T-helper 17 cell (primary cell): ENCODE results near the gene SP100. TPM values are rescaled to one million over a fixed set of nuclear protein-coding genes. Genes with fewer than 3 reads are reported as not detected.
"Not testable (repeated sequence)": the region's sequence is repeated elsewhere in the genome, so short reads cannot be mapped to it uniquely, and the experiment has no call there.

Source experiments
- ATAC-seq: fragments of 150-1000 bp; cut with Tn5 transposase; 2 replicates; pipeline ENCODE4 v1.10.0; 2021; ENCODE audit warnings: mild to moderate bottlenecking, moderate library complexity
- DNase-seq, 3 donors: peaks; one replicate each; pipeline versions ENCODE4 v3.0.0 to v3.0.0-alpha.2; 2020 to 2021
- H3K9me3 ChIP-seq: one replicate; pipeline ENCODE4 v1.7.0; 2013; ENCODE audit warnings: low read length, mild to moderate bottlenecking; ENCODE audit not compliant: control insufficient read depth, poor library complexity, severe bottlenecking
- H3K27ac Mint-ChIP-seq: one replicate; pipeline ENCODE4 v1.8.0; 2022; ENCODE audit warnings: mild to moderate bottlenecking, moderate library complexity, mixed read lengths
- H3K27me3 Mint-ChIP-seq: one replicate; pipeline ENCODE4 v1.8.0; 2022; ENCODE audit warnings: mixed read lengths
- H3K36me3 Mint-ChIP-seq: one replicate; pipeline ENCODE4 v1.8.0; 2022; ENCODE audit warnings: low read depth, mixed read lengths
- H3K4me1 Mint-ChIP-seq: one replicate; pipeline ENCODE4 v1.8.0; 2022; ENCODE audit warnings: mild to moderate bottlenecking, mixed read lengths
- H3K4me3 Mint-ChIP-seq: one replicate; pipeline ENCODE4 v1.8.0; 2022; ENCODE audit warnings: mild to moderate bottlenecking, moderate library complexity, mixed read lengths
- total RNA-seq, 4 donors: library from RNA in 2 of 4; stranded (reverse) in 2 of 4; gene quantifications; one replicate each; pipeline ENCODE4 v1.2.3 and lab custom pipeline; 2022 to 2026

SP100 gene
- total RNA-seq, 2 donors from 2014 or later, result 220 to 246 TPM

GRCh38 chr2:230455005-230455684 lies 39.1 kb downstream of the SP100 start:
- Mint-ChIP-seq H3K4me3 (no peak overlapping the region), H3K27ac (peak overlapping the region; percentile 12), H3K27me3 (no peaks in the 10 kb centered on the region), H3K4me1 (peaks cover 37% of the 10 kb centered on the region), H3K36me3 (peaks cover 31% of the 10 kb centered on the region)
- ATAC-seq (no peak), DNase-seq (no peak)
- no peaks in the 10 kb centered on the region for H3K9me3 ChIP-seq

GRCh38 chr2:230457073-230457768 lies 41.2 kb downstream of the SP100 start:
- peak overlapping the region; percentile 21 for H3K4me3 Mint-ChIP-seq
- peaks cover 36% of the 10 kb centered on the region for H3K36me3 Mint-ChIP-seq
- H3K27ac Mint-ChIP-seq, result peak overlapping the region; percentile 72
- H3K9me3 ChIP-seq, result no peaks in the 10 kb centered on the region
- no peak for DNase-seq
- no peaks in the 10 kb centered on the region for H3K27me3 Mint-ChIP-seq
- peaks cover 37% of the 10 kb centered on the region for H3K4me1 Mint-ChIP-seq
- peak; percentile 48 for ATAC-seq

DNA sequence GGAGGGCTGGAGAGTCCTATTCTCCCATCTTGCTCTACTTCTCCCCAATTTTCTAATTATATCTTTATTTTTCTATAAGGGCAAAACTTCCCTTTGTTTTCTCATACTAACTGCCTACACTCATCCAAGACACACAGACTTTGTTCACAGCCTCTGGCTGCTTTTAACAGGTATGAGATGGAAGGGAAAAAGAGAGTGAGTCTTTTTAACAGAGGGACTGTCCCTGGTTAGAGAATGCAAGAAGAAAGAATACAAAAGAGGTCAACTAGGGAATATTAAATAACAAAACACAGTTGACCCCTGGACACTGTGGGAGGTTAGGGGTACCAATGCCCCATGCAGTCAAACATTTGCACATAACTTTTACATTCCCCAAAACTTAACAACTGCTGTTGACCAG lies 41.8 kb downstream of the SP100 start:
- no peaks in the 10 kb centered on the region for H3K9me3 ChIP-seq
- H3K4me3 Mint-ChIP-seq, result no peak overlapping the region
- DNase-seq, result no peak
- peak overlapping the region; percentile 72 for H3K27ac Mint-ChIP-seq
- H3K4me1 Mint-ChIP-seq, result peaks cover 37% of the 10 kb centered on the region
- ATAC-seq, result no peak
- no peaks in the 10 kb centered on the region for H3K27me3 Mint-ChIP-seq
- peaks cover 34% of the 10 kb centered on the region for H3K36me3 Mint-ChIP-seq

DNA sequence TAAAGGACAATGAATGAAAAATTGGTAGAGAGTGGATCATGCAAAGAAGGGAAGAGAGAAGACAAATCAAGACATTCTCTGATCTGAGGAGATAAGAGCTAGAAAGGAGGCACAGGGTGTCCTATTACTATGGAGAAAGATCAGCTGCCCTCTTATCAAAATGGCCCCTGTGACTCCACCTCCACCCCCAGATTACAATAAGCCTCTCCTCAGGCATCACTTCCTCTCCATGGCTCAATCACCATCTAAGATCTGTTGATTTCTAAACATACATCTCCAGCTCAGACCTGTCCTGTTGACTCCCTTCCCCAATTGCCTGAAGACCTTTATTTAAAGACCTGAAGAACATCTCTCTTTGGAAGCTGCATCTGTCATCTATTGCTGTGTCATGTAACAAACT lies 43.2 kb downstream of the SP100 start:
- ATAC-seq, result no peak
- Mint-ChIP-seq H3K27me3 (no peaks in the 10 kb centered on the region), H3K4me1 (peaks cover 33% of the 10 kb centered on the region), H3K27ac (peak overlapping the region; percentile 72), H3K36me3 (peaks cover 35% of the 10 kb centered on the region), H3K4me3 (no peak overlapping the region)
- no peak for DNase-seq
- no peaks in the 10 kb centered on the region for H3K9me3 ChIP-seq

DNA sequence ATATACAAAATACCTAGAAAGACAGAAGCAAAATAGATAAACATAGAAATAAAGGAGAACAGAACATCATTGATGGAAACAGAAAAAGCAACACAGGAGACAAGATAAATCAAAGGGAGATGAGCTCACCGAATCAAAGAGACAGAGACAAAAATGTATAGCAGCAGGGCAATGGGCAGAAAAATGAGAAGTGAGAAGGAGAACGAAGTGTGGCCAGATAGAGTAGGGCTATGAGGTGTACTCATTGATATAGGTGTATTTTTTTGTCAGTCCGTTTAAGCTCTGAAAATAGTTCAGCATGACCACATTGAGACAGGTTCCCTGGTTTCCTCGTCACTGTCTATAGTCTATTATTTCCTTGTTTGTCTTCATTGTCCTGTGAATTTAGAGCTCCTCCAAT lies 55.1 kb downstream of the SP100 start:
- peak overlapping the region; percentile 74 for H3K27ac Mint-ChIP-seq
- no peak for DNase-seq
- no peak for ATAC-seq
- peaks cover 33% of the 10 kb centered on the region for H3K4me1 Mint-ChIP-seq
- no peaks in the 10 kb centered on the region for H3K27me3 Mint-ChIP-seq
- H3K36me3 Mint-ChIP-seq, result peaks cover 30% of the 10 kb centered on the region
- H3K4me3 Mint-ChIP-seq, result no peak overlapping the region
- H3K9me3 ChIP-seq, result no peaks in the 10 kb centered on the region

DNA sequence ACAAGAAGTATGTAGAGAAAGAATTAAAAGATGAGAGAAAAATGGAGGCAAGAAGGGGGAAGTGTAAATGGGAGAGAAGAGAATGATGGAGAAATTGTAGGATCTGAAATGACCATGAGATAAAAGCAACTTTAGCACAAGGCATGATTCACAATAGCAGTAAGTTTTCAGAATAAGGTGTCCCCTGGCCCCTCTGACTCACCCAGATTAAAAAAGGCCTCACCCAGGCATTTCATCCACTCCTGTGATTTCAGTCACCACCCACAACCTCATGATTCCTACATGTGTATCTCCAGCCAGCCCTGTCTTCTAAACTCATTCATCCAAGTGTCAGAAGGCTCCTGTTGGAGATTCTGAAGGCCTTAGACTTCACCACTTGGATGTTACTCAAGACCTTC lies 56.6 kb downstream of the SP100 start:
- H3K27ac Mint-ChIP-seq, result peak overlapping the region; percentile 74
- no peaks in the 10 kb centered on the region for H3K27me3 Mint-ChIP-seq
- ATAC-seq, result peak; percentile 57
- DNase-seq, result no peak
- peak overlapping the region; percentile 64 for H3K4me3 Mint-ChIP-seq
- H3K9me3 ChIP-seq, result no peaks in the 10 kb centered on the region
- H3K4me1 Mint-ChIP-seq, result peaks cover 33% of the 10 kb centered on the region
- peaks cover 25% of the 10 kb centered on the region for H3K36me3 Mint-ChIP-seq

DNA sequence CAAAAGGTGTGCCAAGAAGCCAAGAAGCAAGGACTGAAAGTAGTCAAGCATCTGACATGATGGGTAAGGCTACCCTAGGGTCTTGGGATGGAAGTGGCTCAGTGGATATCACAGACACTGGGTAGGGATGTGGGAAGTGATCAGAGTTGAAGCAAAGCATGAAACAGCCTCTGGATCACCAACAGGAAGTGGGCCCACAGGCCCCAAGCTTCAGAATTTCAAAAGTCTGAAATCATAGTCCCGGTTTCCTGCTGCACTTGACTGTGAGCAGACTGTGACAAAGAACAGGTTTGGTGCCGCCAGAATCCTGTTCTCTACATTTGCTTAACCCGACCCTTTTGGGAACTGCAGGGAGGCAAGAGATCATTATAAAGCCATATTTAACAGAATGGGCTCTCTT lies 57.4 kb downstream of the SP100 start:
- Mint-ChIP-seq H3K27ac (peak overlapping the region; percentile 74), H3K4me3 (no peak overlapping the region), H3K4me1 (peaks cover 33% of the 10 kb centered on the region), H3K36me3 (peaks cover 27% of the 10 kb centered on the region), H3K27me3 (no peaks in the 10 kb centered on the region)
- no peak for DNase-seq
- peak; percentile 42 for ATAC-seq
- H3K9me3 ChIP-seq, result no peaks in the 10 kb centered on the region

- no peaks in the 10 kb centered on the region for H3K27me3 Mint-ChIP-seq
- DNase-seq (no peak), ATAC-seq (no peak)
- H3K4me3 Mint-ChIP-seq, result no peak overlapping the region
- H3K4me1 Mint-ChIP-seq, result peaks cover 31% of the 10 kb centered on the region
- peaks cover 32% of the 10 kb centered on the region for H3K36me3 Mint-ChIP-seq
- H3K27ac Mint-ChIP-seq, result peak overlapping the region; percentile 19
- H3K9me3 ChIP-seq, result no peaks in the 10 kb centered on the region
Measured at GRCh38 chr2:230475143-230475542, 59.1 kb downstream of the SP100 start.

DNA sequence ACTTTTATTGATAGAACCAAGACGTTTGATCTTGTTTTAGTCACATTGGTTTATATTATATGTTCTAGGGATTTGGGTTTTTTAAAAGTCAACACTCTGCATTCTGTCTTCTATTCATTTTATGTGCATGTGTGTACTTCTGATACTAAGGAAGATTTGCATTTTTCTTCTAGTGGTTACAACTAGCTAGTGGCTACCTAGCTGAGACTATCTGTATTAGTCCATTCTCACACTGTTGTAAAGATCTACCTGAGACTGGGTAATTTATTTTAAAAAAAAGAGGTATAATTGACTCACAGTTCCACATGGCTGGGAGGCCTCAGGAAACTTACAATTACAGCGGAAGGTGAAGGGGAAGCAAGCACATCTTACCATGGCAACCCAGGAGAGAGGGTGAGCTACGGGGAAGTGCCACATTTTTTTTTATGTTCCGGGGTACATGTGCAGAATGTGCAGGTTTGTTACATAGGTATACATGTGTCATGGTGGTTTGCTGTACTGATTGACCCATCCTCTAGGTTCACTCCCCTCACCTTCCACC lies 69.9 kb downstream of the SP100 start:
- Mint-ChIP-seq H3K27ac (no peak overlapping the region), H3K4me1 (peaks cover 2% of the 10 kb centered on the region), H3K4me3 (no peak overlapping the region), H3K36me3 (peaks cover 14% of the 10 kb centered on the region), H3K27me3 (no peaks in the 10 kb centered on the region)
- DNase-seq (no peak), ATAC-seq (no peak)
- no peaks in the 10 kb centered on the region for H3K9me3 ChIP-seq

DNA sequence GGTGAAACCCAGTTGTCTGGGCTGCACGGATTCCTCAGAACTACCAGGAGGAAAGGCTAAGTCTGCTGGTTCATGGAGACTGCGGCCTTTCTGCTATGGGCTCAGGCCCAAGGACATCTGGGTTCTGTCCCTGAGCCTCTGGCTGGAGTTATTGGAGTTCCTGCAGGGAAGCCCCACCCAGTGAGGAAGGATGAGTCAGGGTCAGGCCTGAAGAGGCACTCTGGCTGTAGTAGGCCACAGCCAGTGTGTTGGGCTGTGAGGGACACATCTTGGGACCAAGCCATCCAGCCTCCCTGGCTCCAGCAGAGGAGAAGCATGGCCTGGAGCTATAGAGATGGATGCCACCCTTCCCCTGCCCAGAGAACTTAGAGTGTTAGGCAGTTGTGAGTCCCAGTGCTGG lies 75.2 kb downstream of the SP100 start:
- H3K36me3 Mint-ChIP-seq, result peaks cover 19% of the 10 kb centered on the region
- H3K27me3 Mint-ChIP-seq, DNase-seq, H3K4me1 Mint-ChIP-seq, H3K27ac Mint-ChIP-seq, H3K9me3 ChIP-seq, H3K4me3 Mint-ChIP-seq, ATAC-seq: not testable (repeated sequence)

DNA sequence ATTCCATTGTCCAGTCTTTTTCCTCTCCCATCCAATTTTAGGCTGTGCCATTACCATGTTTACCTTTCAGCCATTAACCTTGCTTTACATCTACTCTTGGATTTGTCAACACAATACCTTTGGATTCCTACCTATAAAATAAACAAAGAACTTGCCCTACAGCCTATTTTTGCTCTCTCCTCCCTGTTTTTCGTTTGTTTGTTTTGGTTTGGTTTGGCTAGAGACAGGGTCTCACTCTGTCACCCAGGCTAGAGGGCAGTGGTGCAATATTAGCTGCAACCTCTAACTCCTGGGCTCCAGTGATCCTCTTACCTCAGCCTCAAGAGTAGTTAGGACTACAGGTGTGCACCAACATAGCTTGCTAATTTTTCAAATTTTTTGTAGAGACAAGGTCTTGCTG lies 76.1 kb downstream of the SP100 start:
- peaks cover 8% of the 10 kb centered on the region for H3K4me1 Mint-ChIP-seq
- DNase-seq (no peak), ATAC-seq (no peak)
- peaks cover 19% of the 10 kb centered on the region for H3K36me3 Mint-ChIP-seq
- no peaks in the 10 kb centered on the region for H3K9me3 ChIP-seq
- peak overlapping the region; percentile 75 for H3K27ac Mint-ChIP-seq
- no peak overlapping the region for H3K4me3 Mint-ChIP-seq
- no peaks in the 10 kb centered on the region for H3K27me3 Mint-ChIP-seq

GRCh38 chr2:230494980-230495379 lies 79.0 kb downstream of the SP100 start:
- Mint-ChIP-seq H3K27ac (peak overlapping the region; percentile 79), H3K4me3 (no peak overlapping the region), H3K27me3 (no peaks in the 10 kb centered on the region), H3K36me3 (peaks cover 26% of the 10 kb centered on the region), H3K4me1 (peaks cover 12% of the 10 kb centered on the region)
- no peaks in the 10 kb centered on the region for H3K9me3 ChIP-seq
- ATAC-seq (no peak), DNase-seq (no peak)

DNA sequence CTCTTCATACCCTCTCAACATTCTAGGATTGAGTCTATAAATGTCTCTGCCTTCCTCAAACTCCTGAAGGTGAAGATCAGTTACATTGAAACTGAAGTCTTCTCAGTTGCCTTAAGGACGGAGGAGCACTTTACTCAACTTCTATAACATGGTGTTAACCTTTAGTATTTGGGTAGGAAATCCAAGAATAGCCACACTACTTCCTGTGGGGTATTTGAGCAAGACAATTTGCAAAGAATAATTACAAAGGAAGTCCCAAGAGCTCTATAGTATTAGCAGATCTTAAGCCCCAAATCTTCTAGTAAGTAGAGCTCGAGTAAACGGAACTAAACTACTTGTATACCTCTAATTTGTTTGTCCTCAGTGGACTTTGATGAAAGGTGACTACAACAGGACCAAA lies 80.9 kb downstream of the SP100 start:
- no peaks in the 10 kb centered on the region for H3K27me3 Mint-ChIP-seq
- no peak overlapping the region for H3K27ac Mint-ChIP-seq
- H3K9me3 ChIP-seq, result no peaks in the 10 kb centered on the region
- DNase-seq (no peak), ATAC-seq (no peak)
- H3K4me3 Mint-ChIP-seq, result no peak overlapping the region
- peaks cover 24% of the 10 kb centered on the region for H3K36me3 Mint-ChIP-seq
- peaks cover 12% of the 10 kb centered on the region for H3K4me1 Mint-ChIP-seq
